H1 (cell line): ENCODE results near the gene PURB.

Source experiments
- CTCF ChIP-seq, 3 experiments: IDR thresholded peaks; 1 replicate in 2 of 3; 2 replicates in 1 of 3; pipeline versions ENCODE4 v1.5.1 to v1.6.1; 2011; ENCODE audit warnings: low read length in 3 of 3, mild to moderate bottlenecking in 3 of 3, inconsistent platforms in 2 of 3, low read depth in 1 of 3, moderate library complexity in 1 of 3; ENCODE audit not compliant: insufficient read depth in 1 of 3; ENCODE audit errors: control extremely low read depth in 1 of 3
- EGR1 ChIP-seq: IDR thresholded peaks from 2 replicates; pipeline ENCODE4 v1.6.1; 2011; ENCODE audit warnings: low read depth, low read length, borderline replicate concordance
- EZH2 ChIP-seq: fragments of 200-600 bp; sonication (generic); IDR thresholded peaks from 2 replicates; pipeline ENCODE4 v1.7.1; 2012; ENCODE audit warnings: low read depth, mild to moderate bottlenecking, moderate library complexity, low read length, inconsistent platforms; ENCODE audit not compliant: severe bottlenecking
- KDM1A ChIP-seq: fragments of 200-600, 300-600 bp; sonication (generic); IDR thresholded peaks from 2 replicates; pipeline ENCODE4 v1.7.1; 2016; ENCODE audit warnings: mild to moderate bottlenecking, low read length, borderline replicate concordance
- SP1 ChIP-seq: IDR thresholded peaks from 2 replicates; pipeline ENCODE4 v1.6.1; 2011; ENCODE audit warnings: low read depth, low read length

- no peak for TF ChIP-seq CTCF (IDR thresholded peaks at IDR 0.05; ENCODE audit: control extremely low read depth in 1 of 3, insufficient read depth in 1 of 3, low read depth in 1 of 3, low read length in 3 of 3)
- no peak for TF ChIP-seq SP1
- no peak for TF ChIP-seq EGR1
- no peak for TF ChIP-seq KDM1A
- no peak for TF ChIP-seq EZH2
Measured at GRCh38 chr7:44898039-44898438, 12.7 kb upstream of the PURB start.
